Astrocyte (in vitro differentiated cells and primary cell): ENCODE results near the gene OSBPL5. TPM values are rescaled to one million over a fixed set of nuclear protein-coding genes. Genes with fewer than 3 reads are reported as not detected.

ENCODE experiments used
- DNase-seq: peaks from one replicate; pipeline ENCODE4 v3.0.0-alpha.2; 2010; ENCODE audit warnings: low read depth
- FAIRE-seq: peaks from 2 replicates; lab custom pipeline; 2011; peaks lifted over from hg19 to GRCh38; lab: Jason Lieb, UNC
- H2AFZ ChIP-seq: 2 replicates; pipeline ENCODE4 v1.6.0; 2012; ENCODE audit warnings: low read depth, low read length, inconsistent platforms
- H3K27ac ChIP-seq: 2 replicates; pipeline ENCODE4 v1.5.1; 2011; ENCODE audit warnings: low read depth, low read length, inconsistent platforms
- H3K27me3 ChIP-seq: 2 replicates; pipeline ENCODE4 v1.6.0; 2011; ENCODE audit warnings: low read length, inconsistent platforms; ENCODE audit not compliant: insufficient read depth
- H3K36me3 ChIP-seq: 2 replicates; pipeline ENCODE4 v1.5.1; 2011; ENCODE audit warnings: low read length, inconsistent platforms; ENCODE audit not compliant: insufficient read depth
- H3K4me1 ChIP-seq: 2 replicates; pipeline ENCODE4 v1.5.1; 2011; ENCODE audit warnings: low read length, inconsistent platforms; ENCODE audit not compliant: insufficient read depth
- H3K4me2 ChIP-seq: 2 replicates; pipeline ENCODE4 v1.6.0; 2012; ENCODE audit warnings: low read length, inconsistent platforms
- H3K4me3 ChIP-seq: 2 replicates; pipeline ENCODE4 v1.5.1; 2011; ENCODE audit warnings: low read depth, mild to moderate bottlenecking, low read length, inconsistent platforms; ENCODE audit not compliant: insufficient read depth
- H3K79me2 ChIP-seq: 2 replicates; pipeline ENCODE4 v1.6.0; 2012; ENCODE audit warnings: mild to moderate bottlenecking, low read length, inconsistent platforms; ENCODE audit not compliant: insufficient read depth
- H3K9ac ChIP-seq: 2 replicates; pipeline ENCODE4 v1.6.0; 2012; ENCODE audit warnings: mild to moderate bottlenecking, low read length, inconsistent platforms
- H3K9me3 ChIP-seq: 2 replicates; pipeline ENCODE4 v1.5.1; 2012; ENCODE audit warnings: low read depth, mild to moderate bottlenecking, low read length, inconsistent platforms; ENCODE audit not compliant: insufficient read depth
- H4K20me1 ChIP-seq: 2 replicates; pipeline ENCODE4 v1.6.0; 2012; ENCODE audit warnings: low read length, inconsistent platforms; ENCODE audit not compliant: insufficient read depth
- H3K27ac Mint-ChIP-seq: one replicate; pipeline ENCODE4 v1.8.0; 2021; ENCODE audit warnings: mild to moderate bottlenecking, mixed read lengths; ENCODE audit not compliant: unreplicated experiment
- H3K27me3 Mint-ChIP-seq: one replicate; pipeline ENCODE4 v1.8.0; 2021; ENCODE audit warnings: low read depth, mixed read lengths; ENCODE audit not compliant: unreplicated experiment
- H3K36me3 Mint-ChIP-seq: one replicate; pipeline ENCODE4 v1.8.0; 2021; ENCODE audit warnings: low read depth, mixed read lengths; ENCODE audit not compliant: unreplicated experiment
- H3K4me1 Mint-ChIP-seq: one replicate; pipeline ENCODE4 v1.8.0; 2021; ENCODE audit warnings: low read depth, mixed read lengths; ENCODE audit not compliant: unreplicated experiment
- H3K4me3 Mint-ChIP-seq: one replicate; pipeline ENCODE4 v1.8.0; 2021; ENCODE audit warnings: mild to moderate bottlenecking, moderate library complexity, mixed read lengths; ENCODE audit not compliant: unreplicated experiment
- H3K9me3 Mint-ChIP-seq: one replicate; pipeline ENCODE4 v1.8.0; 2021; ENCODE audit warnings: mild to moderate bottlenecking, mixed read lengths; ENCODE audit not compliant: unreplicated experiment
- CTCF ChIP-seq: IDR thresholded peaks from 2 replicates; pipeline ENCODE4 v1.5.1; 2011; ENCODE audit warnings: low read depth, mild to moderate bottlenecking, inconsistent platforms, low read length, moderate library complexity; ENCODE audit not compliant: insufficient read depth
- EZH2 ChIP-seq: IDR thresholded peaks from 2 replicates; pipeline ENCODE4 v1.6.1; 2012; ENCODE audit warnings: mild to moderate bottlenecking, low read length, inconsistent platforms; ENCODE audit not compliant: insufficient read depth
- total RNA-seq: library from RNA; stranded (reverse); gene quantifications from 2 replicates; pipeline ENCODE4 v1.2.1, GENCODE V29; 2021

Gene OSBPL5
- total RNA-seq, 1 donor from 2014 or later = 29.0 TPM

- TF ChIP-seq EZH2 (no peak), CTCF (no peak)
- H3K4me3 Mint-ChIP-seq = no peak overlapping the region
- no peak overlapping the region for H3K27ac Mint-ChIP-seq
- no peak overlapping the region for H3K27ac ChIP-seq
- DNase-seq (no peak), FAIRE-seq (no peak)
- H3K27me3 ChIP-seq = peaks cover 26% of the 10 kb centered on the region
- H3K4me2 ChIP-seq = no peak overlapping the region
- H3K79me2 ChIP-seq = no peaks in the 10 kb centered on the region
- no peak overlapping the region for H3K4me3 ChIP-seq
- peaks cover 57% of the 10 kb centered on the region for H3K27me3 Mint-ChIP-seq
- H3K9me3 ChIP-seq = peaks cover 1% of the 10 kb centered on the region
- no peaks in the 10 kb centered on the region for H3K36me3 Mint-ChIP-seq
- H3K36me3 ChIP-seq = no peaks in the 10 kb centered on the region
- H3K4me1 Mint-ChIP-seq = no peaks in the 10 kb centered on the region
- H4K20me1 ChIP-seq = peaks cover 4% of the 10 kb centered on the region
- H2AFZ ChIP-seq = no peak overlapping the region
- H3K9me3 Mint-ChIP-seq = no peaks in the 10 kb centered on the region
- no peak overlapping the region for H3K9ac ChIP-seq
- H3K4me1 ChIP-seq = no peaks in the 10 kb centered on the region
Observed at GRCh38 chr11:3201677-3202181, 36.6 kb upstream of the OSBPL5 start.

- no peaks in the 10 kb centered on the region for H3K79me2 ChIP-seq
- Mint-ChIP-seq H3K27ac (no peak overlapping the region), H3K36me3 (no peaks in the 10 kb centered on the region), H3K4me1 (no peaks in the 10 kb centered on the region), H3K4me3 (no peak overlapping the region), H3K27me3 (peaks cover 57% of the 10 kb centered on the region), H3K9me3 (no peaks in the 10 kb centered on the region)
- no peaks in the 10 kb centered on the region for H3K4me1 ChIP-seq
- H3K9me3 ChIP-seq = no peaks in the 10 kb centered on the region
- H3K4me3 ChIP-seq = no peak overlapping the region
- FAIRE-seq (no peak), DNase-seq (no peak)
- TF ChIP-seq CTCF = no peak
- TF ChIP-seq EZH2 = no peak
- no peak overlapping the region for H3K9ac ChIP-seq
- H3K27ac ChIP-seq = no peak overlapping the region
- no peak overlapping the region for H3K4me2 ChIP-seq
- no peaks in the 10 kb centered on the region for H3K36me3 ChIP-seq
- H3K27me3 ChIP-seq = peaks cover 26% of the 10 kb centered on the region
- no peak overlapping the region for H2AFZ ChIP-seq
- no peaks in the 10 kb centered on the region for H4K20me1 ChIP-seq
Observed at GRCh38 chr11:3201112-3201581, 36.0 kb upstream of the OSBPL5 start.

- H3K27me3 Mint-ChIP-seq = peaks cover 59% of the 10 kb centered on the region
- Histone ChIP-seq H3K27ac (no peak overlapping the region), H3K4me2 (no peak overlapping the region), H3K79me2 (no peaks in the 10 kb centered on the region), H3K36me3 (no peaks in the 10 kb centered on the region), H3K4me3 (no peak overlapping the region), H3K9ac (no peak overlapping the region), H2AFZ (no peak overlapping the region), H3K27me3 (peaks cover 26% of the 10 kb centered on the region), H3K9me3 (no peaks in the 10 kb centered on the region), H4K20me1 (no peaks in the 10 kb centered on the region), H3K4me1 (no peaks in the 10 kb centered on the region)
- no peaks in the 10 kb centered on the region for H3K9me3 Mint-ChIP-seq
- no peak overlapping the region for H3K27ac Mint-ChIP-seq
- H3K4me1 Mint-ChIP-seq = peaks cover 2% of the 10 kb centered on the region
- no peak for TF ChIP-seq EZH2
- TF ChIP-seq CTCF = no peak
- FAIRE-seq = no peak
- no peak overlapping the region for H3K4me3 Mint-ChIP-seq
- no peak for DNase-seq
- no peaks in the 10 kb centered on the region for H3K36me3 Mint-ChIP-seq
Observed at GRCh38 chr11:3200388-3201111, 35.4 kb upstream of the OSBPL5 start.
